Tibial nerve (tissue), 4 donors: ENCODE measurements around the gene RGL3. TPM values are rescaled to one million over a fixed set of nuclear protein-coding genes. Genes with fewer than 3 reads are reported as not detected.

ENCODE experiments used
- DNase-seq, 2 donors: peaks; one replicate each; pipeline ENCODE4 v3.0.0-alpha.2; 2019; ENCODE audit warnings: low spot score in 2 of 2
- H3K27ac ChIP-seq, 4 donors: fragments of 200-600 bp; sonication (generic) in 3 of 4; one replicate each; pipeline ENCODE4 v1.5.1; 2017 to 2019; ENCODE audit warnings: mild to moderate bottlenecking in 1 of 4
- H3K27me3 ChIP-seq, 2 donors: fragments of 200-600 bp; sonication (generic) in 1 of 2; one replicate each; pipeline versions ENCODE4 v1.5.1 to v1.6.0; 2017 to 2019
- H3K36me3 ChIP-seq, 3 donors: fragments of 200-600 bp; sonication (generic); one replicate each; pipeline ENCODE4 v1.5.1; 2018 to 2019
- H3K4me1 ChIP-seq, 4 donors: fragments of 200-600 bp; sonication (generic) in 3 of 4; one replicate each; pipeline ENCODE4 v1.5.1; 2017 to 2019
- H3K4me3 ChIP-seq, 4 donors: fragments of 200-600 bp; sonication (generic) in 3 of 4; one replicate each; pipeline ENCODE4 v1.5.1; 2017 to 2019; ENCODE audit warnings: mild to moderate bottlenecking in 1 of 4, moderate library complexity in 1 of 4
- H3K9me3 ChIP-seq, 4 donors: fragments of 200-600 bp; sonication (generic) in 3 of 4; one replicate each; pipeline ENCODE4 v1.5.1; 2017 to 2019
- EP300 ChIP-seq, 2 donors: sonication (generic); formaldehyde crosslinking; IDR thresholded peaks; one replicate each; pipeline ENCODE4 v1.6.1; 2017; ENCODE audit warnings: antibody characterized with exemption in 2 of 2, mild to moderate bottlenecking in 1 of 2
- POLR2A ChIP-seq, 2 donors: fragments of 450-650 bp; IDR thresholded peaks; one replicate each; pipeline ENCODE4 v1.6.1; 2017; ENCODE audit warnings: antibody characterized with exemption in 2 of 2, mild to moderate bottlenecking in 2 of 2, moderate library complexity in 2 of 2
- WGBS, 2 donors: methylation state at CpG; one replicate each; pipeline ENCODE4 v1.1.5; 2018; 5-methylcytosine and 5-hydroxymethylcytosine counted together
- total RNA-seq, 4 donors: library from RNA; depleted of rRNA; stranded (reverse); fragments of >200 nt; gene quantifications; one replicate each; pipeline ENCODE4 v1.1.0, GENCODE V29; 2016
- TF ChIP-seq, protein P1 (sequence below), 5 experiments: fragments of 200-600 bp in 3 of 5; fragments of 450-650 bp in 2 of 5; sonication (generic) in 3 of 5; IDR thresholded peaks; one replicate each; pipeline ENCODE4 v1.5.1; 2016 to 2019; ENCODE audit warnings: antibody characterized with exemption in 5 of 5, mild to moderate bottlenecking in 3 of 5, moderate library complexity in 2 of 5

Gene RGL3
- total RNA-seq, 4 donors from 2014 or later, result 5.7 to 17.9 (median 11.0) TPM

- Histone ChIP-seq H3K27me3 (no peaks in the 10 kb centered on the region), H3K27ac (peak overlapping the region in 1 of 4 donors; percentile 11), H3K4me1 (peaks cover 0 to 24% (median 3%) of the 10 kb centered on the region in 4 donors), H3K36me3 (peaks cover 0 to 86% (median 0%) of the 10 kb centered on the region in 3 donors), H3K9me3 (no peaks in the 10 kb centered on the region), H3K4me3 (no peak overlapping the region)
- WGBS, 2 donors, result 80 to 84% methylated on average over 29 to 34 of the region's 35 CpGs
- DNase-seq, result no peak
- TF ChIP-seq EP300 (IDR thresholded peaks at IDR 0.05) (no peak), POLR2A (IDR thresholded peaks at IDR 0.05) (no peak)
- TF ChIP-seq, protein P1, sequence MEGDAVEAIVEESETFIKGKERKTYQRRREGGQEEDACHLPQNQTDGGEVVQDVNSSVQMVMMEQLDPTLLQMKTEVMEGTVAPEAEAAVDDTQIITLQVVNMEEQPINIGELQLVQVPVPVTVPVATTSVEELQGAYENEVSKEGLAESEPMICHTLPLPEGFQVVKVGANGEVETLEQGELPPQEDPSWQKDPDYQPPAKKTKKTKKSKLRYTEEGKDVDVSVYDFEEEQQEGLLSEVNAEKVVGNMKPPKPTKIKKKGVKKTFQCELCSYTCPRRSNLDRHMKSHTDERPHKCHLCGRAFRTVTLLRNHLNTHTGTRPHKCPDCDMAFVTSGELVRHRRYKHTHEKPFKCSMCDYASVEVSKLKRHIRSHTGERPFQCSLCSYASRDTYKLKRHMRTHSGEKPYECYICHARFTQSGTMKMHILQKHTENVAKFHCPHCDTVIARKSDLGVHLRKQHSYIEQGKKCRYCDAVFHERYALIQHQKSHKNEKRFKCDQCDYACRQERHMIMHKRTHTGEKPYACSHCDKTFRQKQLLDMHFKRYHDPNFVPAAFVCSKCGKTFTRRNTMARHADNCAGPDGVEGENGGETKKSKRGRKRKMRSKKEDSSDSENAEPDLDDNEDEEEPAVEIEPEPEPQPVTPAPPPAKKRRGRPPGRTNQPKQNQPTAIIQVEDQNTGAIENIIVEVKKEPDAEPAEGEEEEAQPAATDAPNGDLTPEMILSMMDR (IDR thresholded peaks at IDR 0.05), result no peak
Observed at GRCh38 chr19:11361771-11362731, 57.1 kb downstream of the RGL3 start.

DNA sequence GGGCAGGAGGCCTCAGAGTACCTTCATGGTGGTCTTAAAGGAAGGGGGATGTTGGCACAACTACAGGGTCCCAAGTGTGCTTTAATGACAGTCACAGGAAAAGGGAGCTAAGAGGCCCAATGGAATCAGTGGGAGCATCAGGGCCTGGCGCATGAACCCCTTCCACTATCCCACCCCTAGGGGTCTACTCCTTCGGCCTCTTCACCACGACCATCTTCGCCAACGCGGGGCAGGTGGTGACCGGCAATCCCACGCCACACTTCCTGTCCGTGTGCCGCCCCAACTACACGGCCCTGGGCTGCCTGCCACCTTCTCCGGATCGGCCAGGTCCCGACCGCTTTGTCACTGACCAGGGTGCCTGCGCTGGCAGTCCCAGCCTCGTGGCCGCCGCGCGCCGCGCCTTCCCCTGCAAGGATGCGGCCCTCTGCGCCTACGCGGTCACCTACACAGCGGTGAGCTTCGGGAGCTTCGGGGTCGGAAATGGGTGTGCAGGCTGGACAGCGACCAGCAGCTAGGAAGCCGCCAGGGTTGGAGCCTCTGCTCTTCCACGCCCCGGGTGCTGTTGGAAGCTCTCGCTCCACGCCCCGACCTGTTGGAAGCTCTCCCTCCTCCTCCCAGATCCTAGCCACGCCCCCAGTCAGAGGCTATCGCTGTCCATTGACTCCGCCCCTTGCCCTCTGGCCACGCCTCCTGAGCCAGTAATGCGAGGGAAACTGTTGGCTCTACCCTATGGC, 57.9 kb downstream of the RGL3 start:
- TF ChIP-seq, protein P1 (IDR thresholded peaks at IDR 0.05), result no peak
- TF ChIP-seq EP300 (IDR thresholded peaks at IDR 0.05) (no peak), POLR2A (IDR thresholded peaks at IDR 0.05) (no peak)
- Histone ChIP-seq H3K9me3 (no peaks in the 10 kb centered on the region), H3K4me1 (peaks cover 0 to 25% (median 3%) of the 10 kb centered on the region in 4 donors), H3K27me3 (no peaks in the 10 kb centered on the region), H3K27ac (peak overlapping the region in 1 of 4 donors; percentile 22), H3K4me3 (no peak overlapping the region), H3K36me3 (peaks cover 0 to 80% (median 0%) of the 10 kb centered on the region in 3 donors)
- DNase-seq, result no peak
- WGBS, 2 donors, result 55 to 67% methylated on average over 33 to 43 of the region's 43 CpGs

DNA sequence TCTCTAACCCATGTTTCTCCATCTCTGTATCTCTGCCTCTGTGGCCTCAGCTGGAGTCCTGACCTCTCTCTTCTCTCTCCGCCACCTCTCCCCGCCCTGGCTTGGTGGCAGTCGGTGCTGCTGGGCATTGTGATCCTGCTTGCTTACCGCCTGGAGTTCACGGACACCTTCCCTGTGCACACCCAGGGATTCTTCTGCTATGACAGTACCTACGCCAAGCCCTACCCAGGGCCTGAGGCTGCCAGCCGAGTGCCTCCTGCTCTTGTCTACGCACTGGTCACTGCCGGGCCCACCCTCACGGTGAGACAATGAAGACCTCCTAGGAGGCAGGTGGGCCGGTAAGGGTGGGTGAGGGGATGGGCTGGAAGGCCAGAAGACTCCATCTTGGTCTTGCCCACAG, 59.7 kb downstream of the RGL3 start:
- H3K4me3 ChIP-seq, result no peak overlapping the region
- no peaks in the 10 kb centered on the region for H3K27me3 ChIP-seq
- WGBS, 2 donors, result 92 to 94% methylated on average over 11 of the region's 11 CpGs
- H3K9me3 ChIP-seq, result no peaks in the 10 kb centered on the region
- H3K4me1 ChIP-seq, result peaks cover 0 to 29% (median 4%) of the 10 kb centered on the region in 4 donors
- H3K27ac ChIP-seq, result no peak overlapping the region
- TF ChIP-seq EP300 (IDR thresholded peaks at IDR 0.05), result no peak
- no peak for TF ChIP-seq POLR2A (IDR thresholded peaks at IDR 0.05)
- TF ChIP-seq, protein P1 (IDR thresholded peaks at IDR 0.05), result no peak
- DNase-seq, result no peak
- H3K36me3 ChIP-seq, result peaks cover 0 to 63% (median 0%) of the 10 kb centered on the region in 3 donors

GRCh38 chr19:11356676-11357550, 62.2 kb downstream of the RGL3 start:
- H3K27me3 ChIP-seq, result no peaks in the 10 kb centered on the region
- no peak overlapping the region for H3K27ac ChIP-seq
- H3K36me3 ChIP-seq, result peaks cover 0 to 48% (median 0%) of the 10 kb centered on the region in 3 donors
- H3K9me3 ChIP-seq, result no peaks in the 10 kb centered on the region
- no peak for DNase-seq
- TF ChIP-seq, protein P1 (IDR thresholded peaks at IDR 0.05), result no peak
- TF ChIP-seq EP300 (IDR thresholded peaks at IDR 0.05) (no peak), POLR2A (IDR thresholded peaks at IDR 0.05) (no peak)
- H3K4me1 ChIP-seq, result peaks cover 0 to 29% (median 4%) of the 10 kb centered on the region in 4 donors
- WGBS, 2 donors, result 74 to 79% methylated on average over 11 of the region's 11 CpGs
- H3K4me3 ChIP-seq, result no peak overlapping the region
